GM12891 (cell line): Measurements from ENCODE around the gene PDGFD.

Source experiments
- PAX5 ChIP-seq: IDR thresholded peaks from 2 replicates; pipeline ENCODE4 v1.6.1; 2011; ENCODE audit warnings: low read length, moderate library complexity, mild to moderate bottlenecking; ENCODE audit not compliant: insufficient read depth, severe bottlenecking
- POLR2A ChIP-seq: IDR thresholded peaks from 2 replicates; pipeline ENCODE4 v1.6.1; 2011; ENCODE audit warnings: low read depth, low read length, control low read depth
- POLR2AphosphoS5 ChIP-seq: IDR thresholded peaks from 2 replicates; pipeline ENCODE4 v1.6.1; 2011; ENCODE audit warnings: low read depth, low read length, control low read depth
- POU2F2 ChIP-seq: IDR thresholded peaks from 2 replicates; pipeline ENCODE4 v1.6.1; 2011; ENCODE audit warnings: low read depth, mild to moderate bottlenecking, control low read depth, low read length, moderate library complexity
- SPI1 ChIP-seq: IDR thresholded peaks from 2 replicates; pipeline ENCODE4 v1.6.1; 2011; ENCODE audit warnings: low read depth, low read length, control low read depth
- TAF1 ChIP-seq: IDR thresholded peaks from 2 replicates; pipeline ENCODE4 v1.6.1; 2011; ENCODE audit warnings: low read depth, low read length, control low read depth

DNA sequence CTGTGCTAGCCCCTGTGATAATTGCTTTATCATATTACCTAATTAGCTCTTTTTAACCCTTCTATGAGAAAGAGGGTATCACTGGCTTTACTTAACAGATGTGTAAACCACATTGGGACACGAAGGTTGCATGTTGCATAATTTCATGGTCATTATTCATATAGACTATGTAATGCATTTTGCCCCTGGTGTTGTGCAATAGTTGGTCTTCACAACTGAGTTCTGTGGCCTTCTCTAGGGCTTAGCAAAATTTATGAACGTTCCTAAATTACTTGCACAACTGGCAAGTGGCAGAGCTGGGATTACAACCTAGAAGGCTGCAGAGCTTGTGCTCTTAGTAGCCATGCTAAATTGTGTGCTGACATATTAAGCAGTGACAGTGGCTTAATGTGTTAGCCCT lies 34.6 kb upstream of the PDGFD start:
- TF ChIP-seq POLR2A (no peak), POLR2AphosphoS5 (no peak), TAF1 (no peak), SPI1 (no peak), POU2F2 (no peak), PAX5 (no peak)
